Esophagus (tissue), 2 donors: Measurements from ENCODE around the gene ZEB1. TPM values are rescaled to one million over a fixed set of nuclear protein-coding genes. Genes with fewer than 3 reads are reported as not detected.
"Not testable (repeated sequence)": the region's sequence is repeated elsewhere in the genome, so short reads cannot be mapped to it uniquely, and the experiment has no call there.

ENCODE experiments used
- H3K27ac ChIP-seq, 2 donors: one replicate each; pipeline ENCODE4 v1.5.1; 2013; ENCODE audit warnings: low read depth in 2 of 2, mild to moderate bottlenecking in 2 of 2, inconsistent platforms in 1 of 2, low read length in 1 of 2, moderate library complexity in 1 of 2
- H3K27me3 ChIP-seq, 2 donors: one replicate each; pipeline ENCODE4 v1.6.1; 2013; ENCODE audit warnings: low read length in 2 of 2, control low read depth in 1 of 2, mild to moderate bottlenecking in 1 of 2; ENCODE audit not compliant: insufficient read depth in 2 of 2, control insufficient read depth in 1 of 2
- H3K36me3 ChIP-seq, 2 donors: one replicate each; pipeline ENCODE4 v1.6.1; 2013; ENCODE audit warnings: low read length in 1 of 2; ENCODE audit not compliant: control insufficient read depth in 2 of 2, insufficient read depth in 2 of 2
- H3K4me1 ChIP-seq, 2 donors: one replicate each; pipeline ENCODE4 v1.6.1; 2013; ENCODE audit warnings: low read length in 1 of 2; ENCODE audit not compliant: control insufficient read depth in 2 of 2, insufficient read depth in 2 of 2
- H3K4me3 ChIP-seq, 2 donors: one replicate each; pipeline ENCODE4 v1.5.1; 2013; ENCODE audit warnings: low read length in 2 of 2, mild to moderate bottlenecking in 2 of 2, low read depth in 1 of 2, moderate library complexity in 1 of 2
- H3K9me3 ChIP-seq, 2 donors: one replicate each; pipeline ENCODE4 v1.6.1; 2013; ENCODE audit warnings: mild to moderate bottlenecking in 2 of 2, low read depth in 1 of 2, low read length in 1 of 2, moderate library complexity in 1 of 2; ENCODE audit not compliant: control insufficient read depth in 2 of 2, insufficient read depth in 1 of 2
- WGBS, 2 donors: extraction: QIAGEN DNeasy Blood & Tissue Kit; methylation state at CpG; one replicate each; pipeline ENCODE4 v1.1.7; 2013; 5-methylcytosine and 5-hydroxymethylcytosine counted together
- polyA plus RNA-seq, 2 donors: library from polyadenylated mRNA; stranded (reverse); fragments of 200-250 nt; gene quantifications; one replicate each; pipeline ENCODE4 v1.2.3, GENCODE V29; 2013
- donor health status: healthy with polysubstance abuse.
- donor health status: Bipolar disorder and iron deficiency.

The ZEB1 gene
- polyA plus RNA-seq, 2 donors = 2.5 to 3.1 TPM

GRCh38 chr10:31404640-31405039, 85.6 kb downstream of the ZEB1 start:
- Histone ChIP-seq H3K27ac (no peak overlapping the region), H3K4me1 (no peaks in the 10 kb centered on the region), H3K9me3 (no peaks in the 10 kb centered on the region), H3K4me3 (no peak overlapping the region), H3K36me3 (no peaks in the 10 kb centered on the region), H3K27me3 (no peaks in the 10 kb centered on the region)

- not testable (repeated sequence) for H3K36me3 ChIP-seq, H3K4me3 ChIP-seq, H3K27me3 ChIP-seq, H3K27ac ChIP-seq, H3K9me3 ChIP-seq, H3K4me1 ChIP-seq
- 83 to 87% methylated on average over 3 of the region's 3 CpGs for WGBS, 2 donors
These were observed 86.8 kb downstream of the ZEB1 start for GRCh38 chr10:31405829-31406228.

- H3K9me3 ChIP-seq, H3K4me1 ChIP-seq, H3K4me3 ChIP-seq, H3K36me3 ChIP-seq, H3K27ac ChIP-seq, H3K27me3 ChIP-seq: not testable (repeated sequence)
- 84 to 87% methylated on average over 2 of the region's 2 CpGs for WGBS, 2 donors
These were observed 93.4 kb downstream of the ZEB1 start for GRCh38 chr10:31412397-31412796.

GRCh38 chr10:31413325-31413724, 94.3 kb downstream of the ZEB1 start:
- WGBS, 2 donors = 42 to 46% methylated on average over 1 of the region's 1 CpG
- Histone ChIP-seq H3K36me3 (no peaks in the 10 kb centered on the region), H3K27ac (no peak overlapping the region), H3K27me3 (no peaks in the 10 kb centered on the region), H3K9me3 (no peaks in the 10 kb centered on the region), H3K4me3 (no peak overlapping the region), H3K4me1 (no peaks in the 10 kb centered on the region)

DNA sequence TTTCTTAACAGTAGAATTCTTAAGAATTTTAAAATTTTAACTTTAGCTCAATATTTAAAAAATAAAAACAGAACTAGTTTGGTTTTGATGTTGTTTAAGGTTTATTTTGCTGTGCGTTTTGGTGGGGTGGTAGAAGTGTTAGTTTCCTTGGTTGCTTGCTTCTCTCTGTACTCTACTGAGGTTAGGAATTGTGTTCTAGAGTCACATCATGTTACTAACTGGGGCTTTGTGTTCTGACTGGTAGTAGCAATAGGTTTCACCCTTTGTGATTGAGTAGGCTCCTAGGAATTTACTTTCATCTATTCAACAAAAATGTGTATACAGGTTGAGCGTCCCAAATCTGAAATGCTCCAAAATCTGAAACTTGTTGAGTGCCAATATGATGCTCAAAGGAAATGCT, 99.5 kb downstream of the ZEB1 start:
- 89 to 91% methylated on average over 2 of the region's 2 CpGs for WGBS, 2 donors
- Histone ChIP-seq H3K36me3 (no peaks in the 10 kb centered on the region), H3K27me3 (no peaks in the 10 kb centered on the region), H3K27ac (no peak overlapping the region), H3K4me3 (no peak overlapping the region), H3K9me3 (no peaks in the 10 kb centered on the region), H3K4me1 (no peaks in the 10 kb centered on the region)

DNA sequence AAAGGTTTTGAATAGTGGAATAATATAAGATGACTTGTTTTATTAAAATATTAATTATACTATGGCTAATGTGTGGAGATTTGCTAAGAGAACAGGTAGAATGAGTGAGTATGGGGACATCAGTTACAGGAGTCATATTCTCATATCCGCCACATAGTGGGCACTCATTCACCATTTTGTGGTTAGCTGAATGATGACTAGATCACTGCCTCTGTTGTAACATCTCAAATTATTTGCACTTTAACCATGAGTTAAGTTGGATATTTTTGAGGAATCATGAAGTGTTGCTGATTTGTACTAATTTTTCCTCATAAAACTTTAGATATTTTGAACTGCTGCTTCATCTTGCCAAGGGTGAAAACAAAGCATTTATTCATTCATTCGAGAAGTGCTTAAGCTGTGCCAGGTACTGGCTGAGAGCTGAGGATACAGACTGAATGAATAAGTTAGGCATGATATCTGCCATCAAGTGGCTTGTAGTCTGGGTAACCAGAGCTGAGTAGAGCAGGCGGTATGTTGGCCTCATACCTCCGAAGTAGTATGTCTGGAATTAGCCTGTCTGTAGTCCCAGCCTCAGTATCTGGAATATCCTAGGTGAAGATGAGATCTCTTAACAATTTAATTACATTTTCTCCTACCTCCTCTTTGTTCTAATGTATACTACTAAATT, 100.5 kb downstream of the ZEB1 start:
- 71 to 76% methylated on average over 4 of the region's 4 CpGs for WGBS, 2 donors
- no peak overlapping the region for H3K4me3 ChIP-seq
- no peaks in the 10 kb centered on the region for H3K27me3 ChIP-seq
- H3K36me3 ChIP-seq = no peaks in the 10 kb centered on the region
- no peak overlapping the region for H3K27ac ChIP-seq
- H3K4me1 ChIP-seq = no peaks in the 10 kb centered on the region
- no peaks in the 10 kb centered on the region for H3K9me3 ChIP-seq

DNA sequence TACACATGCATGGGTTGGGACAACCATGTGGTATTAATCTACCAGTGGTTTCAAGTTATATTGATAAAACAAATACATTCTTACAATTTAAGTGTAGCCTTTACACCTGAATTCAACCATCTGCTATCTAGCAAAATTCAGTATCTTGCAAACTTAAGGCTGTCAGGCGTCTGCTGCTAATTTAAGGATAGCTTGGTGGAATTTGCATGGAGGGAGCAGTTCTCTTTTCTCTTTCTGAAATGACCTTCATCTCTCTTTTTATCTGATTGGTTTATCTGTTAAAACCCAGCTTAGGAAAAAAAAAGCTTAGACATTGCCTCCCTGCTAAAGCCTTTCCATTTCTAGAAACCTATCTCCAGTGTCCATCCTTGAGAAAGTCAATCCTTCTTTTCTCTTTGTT, 102.3 kb downstream of the ZEB1 start:
- Histone ChIP-seq H3K27ac (no peak overlapping the region), H3K4me3 (no peak overlapping the region)
- WGBS, 2 donors = 85 to 87% methylated on average over 1 of the region's 1 CpG

DNA sequence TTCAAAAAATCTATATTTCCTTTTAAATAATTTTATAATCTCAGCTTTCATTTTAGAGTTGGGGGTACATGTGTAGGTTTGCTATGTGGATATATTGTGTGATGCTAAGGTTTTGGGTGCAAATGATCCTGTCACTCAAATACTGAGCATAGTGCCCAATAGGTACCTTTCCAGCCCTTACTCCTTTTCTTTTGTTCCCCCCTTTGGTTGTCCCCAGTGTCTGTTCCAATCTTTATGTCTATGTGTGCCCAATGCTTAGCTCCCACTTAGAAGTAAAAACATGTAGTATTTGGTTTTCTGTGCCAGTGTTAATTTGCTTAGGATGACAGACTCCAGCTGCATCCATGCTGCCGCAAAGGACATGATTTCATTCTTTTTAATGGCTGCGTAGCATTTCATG, 103.6 kb downstream of the ZEB1 start:
- 97 to 98% methylated on average over 2 of the region's 2 CpGs for WGBS, 2 donors
- Histone ChIP-seq H3K4me1 (no peaks in the 10 kb centered on the region), H3K4me3 (no peak overlapping the region), H3K9me3 (no peaks in the 10 kb centered on the region), H3K27me3 (no peaks in the 10 kb centered on the region), H3K27ac (no peak overlapping the region), H3K36me3 (no peaks in the 10 kb centered on the region)

More for the DNA sequence above, 102.3 kb downstream of the ZEB1 start:
- Histone ChIP-seq H3K36me3 (no peaks in the 10 kb centered on the region), H3K27me3 (no peaks in the 10 kb centered on the region), H3K9me3 (no peaks in the 10 kb centered on the region), H3K4me1 (no peaks in the 10 kb centered on the region)

GRCh38 chr10:31424473-31424872, 105.5 kb downstream of the ZEB1 start:
- no peaks in the 10 kb centered on the region for H3K27me3 ChIP-seq
- no peaks in the 10 kb centered on the region for H3K9me3 ChIP-seq
- no peak overlapping the region for H3K4me3 ChIP-seq
- WGBS, 2 donors = 71 to 74% methylated on average over 1 of the region's 1 CpG
- no peaks in the 10 kb centered on the region for H3K36me3 ChIP-seq
- H3K27ac ChIP-seq = no peak overlapping the region
- no peaks in the 10 kb centered on the region for H3K4me1 ChIP-seq

- 70 to 71% methylated on average over 3 of the region's 3 CpGs for WGBS, 2 donors
- H3K9me3 ChIP-seq = no peaks in the 10 kb centered on the region
- H3K36me3 ChIP-seq = no peaks in the 10 kb centered on the region
- H3K27ac ChIP-seq = no peak overlapping the region
- H3K4me1 ChIP-seq = no peaks in the 10 kb centered on the region
- H3K4me3 ChIP-seq = no peak overlapping the region
- no peaks in the 10 kb centered on the region for H3K27me3 ChIP-seq
These were observed 107.4 kb downstream of the ZEB1 start for GRCh38 chr10:31426401-31426800.
